ENCODE data around the gene ODC1. TPM values are rescaled to one million over a fixed set of nuclear protein-coding genes. Genes with fewer than 3 reads are reported as not detected.
A peak's percentile ranks its signal among the peaks of the same experiment; 100 is the strongest.

Gene ODC1
- total and polyA plus RNA-seq, 2 experiments from 2014 or later: 23.3 to 70.3 TPM

GRCh38 chr2:10490806-10491291 lies 42.7 kb upstream of the ODC1 start:
- Histone ChIP-seq H3K4me1 (ENCODE audit: insufficient read depth) (no peaks in the 10 kb centered on the region), H4K20me1 (replicated peaks; ENCODE audit: insufficient read depth) (no peaks in the 10 kb centered on the region), H2AFZ (peak overlapping the region; percentile 5; the same call in 1 of the 2 replicates), H3K4me2 (no peak overlapping the region), H3K9me2 (ENCODE audit: insufficient read depth) (no peaks in the 10 kb centered on the region), H3K4me3 (no peak overlapping the region), H3K27me3 (ENCODE audit: insufficient read depth) (no peaks in the 10 kb centered on the region), H3K36me3 (ENCODE audit: insufficient read depth) (no peaks in the 10 kb centered on the region), H3K79me2 (replicated peaks; ENCODE audit: insufficient read depth) (no peaks in the 10 kb centered on the region), H3K27ac (ENCODE audit: low read depth) (no peak overlapping the region), H3F3A (replicated peaks; ENCODE audit: low read depth) (no peaks in the 10 kb centered on the region)
- H3K4me1 Mint-ChIP-seq: peaks cover 2% of the 10 kb centered on the region; the same call in 1 of the 3 replicates
- DNase-seq (ENCODE audit: low spot score): no peak
- H3K9me3 Mint-ChIP-seq: peaks cover 8% of the 10 kb centered on the region; the same call in 2 of the 3 replicates
- ATAC-seq: no peak
- H3K27me3 Mint-ChIP-seq (ENCODE audit: insufficient read depth, low read depth, poor library complexity): peaks cover 6% of the 10 kb centered on the region
- H3K27ac Mint-ChIP-seq: 0 out of 2 replicates have a peak overlapping the region, but pooled peaks have one; percentile 13
- no peak overlapping the region for H3K4me3 Mint-ChIP-seq
- 0 out of 3 replicates have a peak, but pooled peaks cover 4% of the 10 kb centered on the region for H3K36me3 Mint-ChIP-seq (ENCODE audit: low read depth)
- TF ChIP-seq, protein P1, sequence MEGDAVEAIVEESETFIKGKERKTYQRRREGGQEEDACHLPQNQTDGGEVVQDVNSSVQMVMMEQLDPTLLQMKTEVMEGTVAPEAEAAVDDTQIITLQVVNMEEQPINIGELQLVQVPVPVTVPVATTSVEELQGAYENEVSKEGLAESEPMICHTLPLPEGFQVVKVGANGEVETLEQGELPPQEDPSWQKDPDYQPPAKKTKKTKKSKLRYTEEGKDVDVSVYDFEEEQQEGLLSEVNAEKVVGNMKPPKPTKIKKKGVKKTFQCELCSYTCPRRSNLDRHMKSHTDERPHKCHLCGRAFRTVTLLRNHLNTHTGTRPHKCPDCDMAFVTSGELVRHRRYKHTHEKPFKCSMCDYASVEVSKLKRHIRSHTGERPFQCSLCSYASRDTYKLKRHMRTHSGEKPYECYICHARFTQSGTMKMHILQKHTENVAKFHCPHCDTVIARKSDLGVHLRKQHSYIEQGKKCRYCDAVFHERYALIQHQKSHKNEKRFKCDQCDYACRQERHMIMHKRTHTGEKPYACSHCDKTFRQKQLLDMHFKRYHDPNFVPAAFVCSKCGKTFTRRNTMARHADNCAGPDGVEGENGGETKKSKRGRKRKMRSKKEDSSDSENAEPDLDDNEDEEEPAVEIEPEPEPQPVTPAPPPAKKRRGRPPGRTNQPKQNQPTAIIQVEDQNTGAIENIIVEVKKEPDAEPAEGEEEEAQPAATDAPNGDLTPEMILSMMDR (conservative IDR thresholded peaks at IDR 0.05; ENCODE audit: low read depth in 2 of 2): no peak
- TF ChIP-seq REST (IDR thresholded peaks at IDR 0.05; ENCODE audit: unreplicated experiment) (no peak), JUNB (IDR thresholded peaks at IDR 0.05; ENCODE audit: unreplicated experiment) (no peak)

GRCh38 chr2:10489842-10490555 lies 41.9 kb upstream of the ODC1 start:
- ATAC-seq (no peak), DNase-seq (ENCODE audit: low spot score) (no peak)
- Histone ChIP-seq H3K27ac (ENCODE audit: low read depth) (no peak overlapping the region), H3K4me1 (ENCODE audit: insufficient read depth) (no peaks in the 10 kb centered on the region), H4K20me1 (replicated peaks; ENCODE audit: insufficient read depth) (no peaks in the 10 kb centered on the region), H3K4me2 (no peak overlapping the region), H2AFZ (no peak overlapping the region; the same call in 1 of the 2 replicates), H3K79me2 (replicated peaks; ENCODE audit: insufficient read depth) (no peaks in the 10 kb centered on the region), H3K36me3 (ENCODE audit: insufficient read depth) (no peaks in the 10 kb centered on the region), H3F3A (replicated peaks; ENCODE audit: low read depth) (no peaks in the 10 kb centered on the region), H3K9me2 (ENCODE audit: insufficient read depth) (no peaks in the 10 kb centered on the region), H3K27me3 (ENCODE audit: insufficient read depth) (no peaks in the 10 kb centered on the region), H3K4me3 (no peak overlapping the region)
- H3K9me3 Mint-ChIP-seq: peaks cover 8% of the 10 kb centered on the region; the same call in 2 of the 3 replicates
- H3K4me1 Mint-ChIP-seq: no peaks in the 10 kb centered on the region
- peaks cover 4% of the 10 kb centered on the region for H3K27me3 Mint-ChIP-seq (ENCODE audit: insufficient read depth, low read depth, poor library complexity)
- H3K27ac Mint-ChIP-seq: no peak overlapping the region
- H3K36me3 Mint-ChIP-seq (ENCODE audit: low read depth): 0 out of 3 replicates have a peak, but pooled peaks cover 4% of the 10 kb centered on the region
- H3K4me3 Mint-ChIP-seq: no peak overlapping the region
- no peak for TF ChIP-seq EZH2phosphoT487 (IDR thresholded peaks at IDR 0.05; ENCODE audit: unreplicated experiment)
- no peak for TF ChIP-seq POLR2AphosphoS5 (IDR thresholded peaks at IDR 0.05; ENCODE audit: low read depth)
- TF ChIP-seq JUNB (IDR thresholded peaks at IDR 0.05; ENCODE audit: unreplicated experiment): no peak
- TF ChIP-seq, protein P1 (conservative IDR thresholded peaks at IDR 0.05; ENCODE audit: low read depth in 2 of 2): no peak
